Fibroblast of lung (primary cell): ENCODE results near the gene FSTL3.

Source experiments
- EZH2 ChIP-seq: IDR thresholded peaks from 2 replicates; pipeline ENCODE4 v1.5.1; 2012; ENCODE audit warnings: low read length, control low read depth, mild to moderate bottlenecking; ENCODE audit errors: missing control alignments
- TF ChIP-seq, protein P1 (sequence below), 2 donors: IDR thresholded peaks in 1 of 2; conservative IDR thresholded peaks in 1 of 2; 1 replicate in 1 of 2; 2 replicates in 1 of 2; pipeline ENCODE4 v1.5.1; 2011 to 2012; ENCODE audit warnings: low read length in 2 of 2, control low read depth in 1 of 2, inconsistent platforms in 1 of 2, low read depth in 1 of 2, mild to moderate bottlenecking in 1 of 2

DNA sequence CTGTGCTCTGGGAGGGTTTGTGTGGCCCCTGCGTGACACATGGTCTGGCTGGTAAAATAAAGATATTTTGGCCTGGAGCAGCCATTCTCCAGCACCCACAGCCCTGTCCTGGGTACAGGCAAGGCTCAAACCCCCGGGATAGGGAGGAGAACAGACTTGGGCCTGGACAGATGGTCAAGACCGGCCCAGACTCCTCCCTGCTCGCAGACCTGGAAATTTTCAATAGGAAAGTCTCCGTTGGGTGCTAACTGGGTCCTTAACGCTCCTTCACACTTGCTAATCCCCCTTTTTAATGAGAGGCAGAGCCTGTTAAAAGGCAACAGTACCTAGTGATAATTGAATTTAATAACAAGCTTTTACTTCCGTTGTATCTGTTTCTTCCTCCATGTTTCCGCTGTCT lies 35.1 kb downstream of the FSTL3 start:
- TF ChIP-seq, protein P1, sequence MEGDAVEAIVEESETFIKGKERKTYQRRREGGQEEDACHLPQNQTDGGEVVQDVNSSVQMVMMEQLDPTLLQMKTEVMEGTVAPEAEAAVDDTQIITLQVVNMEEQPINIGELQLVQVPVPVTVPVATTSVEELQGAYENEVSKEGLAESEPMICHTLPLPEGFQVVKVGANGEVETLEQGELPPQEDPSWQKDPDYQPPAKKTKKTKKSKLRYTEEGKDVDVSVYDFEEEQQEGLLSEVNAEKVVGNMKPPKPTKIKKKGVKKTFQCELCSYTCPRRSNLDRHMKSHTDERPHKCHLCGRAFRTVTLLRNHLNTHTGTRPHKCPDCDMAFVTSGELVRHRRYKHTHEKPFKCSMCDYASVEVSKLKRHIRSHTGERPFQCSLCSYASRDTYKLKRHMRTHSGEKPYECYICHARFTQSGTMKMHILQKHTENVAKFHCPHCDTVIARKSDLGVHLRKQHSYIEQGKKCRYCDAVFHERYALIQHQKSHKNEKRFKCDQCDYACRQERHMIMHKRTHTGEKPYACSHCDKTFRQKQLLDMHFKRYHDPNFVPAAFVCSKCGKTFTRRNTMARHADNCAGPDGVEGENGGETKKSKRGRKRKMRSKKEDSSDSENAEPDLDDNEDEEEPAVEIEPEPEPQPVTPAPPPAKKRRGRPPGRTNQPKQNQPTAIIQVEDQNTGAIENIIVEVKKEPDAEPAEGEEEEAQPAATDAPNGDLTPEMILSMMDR (conservative IDR thresholded peaks at IDR 0.05 in 1 of 2, IDR thresholded peaks at IDR 0.05 in 1 of 2; ENCODE audit: low read depth in 1 of 2, low read length in 2 of 2): no peak
- no peak for TF ChIP-seq EZH2
